Measurements from ENCODE around the gene GRIK1.

DNA sequence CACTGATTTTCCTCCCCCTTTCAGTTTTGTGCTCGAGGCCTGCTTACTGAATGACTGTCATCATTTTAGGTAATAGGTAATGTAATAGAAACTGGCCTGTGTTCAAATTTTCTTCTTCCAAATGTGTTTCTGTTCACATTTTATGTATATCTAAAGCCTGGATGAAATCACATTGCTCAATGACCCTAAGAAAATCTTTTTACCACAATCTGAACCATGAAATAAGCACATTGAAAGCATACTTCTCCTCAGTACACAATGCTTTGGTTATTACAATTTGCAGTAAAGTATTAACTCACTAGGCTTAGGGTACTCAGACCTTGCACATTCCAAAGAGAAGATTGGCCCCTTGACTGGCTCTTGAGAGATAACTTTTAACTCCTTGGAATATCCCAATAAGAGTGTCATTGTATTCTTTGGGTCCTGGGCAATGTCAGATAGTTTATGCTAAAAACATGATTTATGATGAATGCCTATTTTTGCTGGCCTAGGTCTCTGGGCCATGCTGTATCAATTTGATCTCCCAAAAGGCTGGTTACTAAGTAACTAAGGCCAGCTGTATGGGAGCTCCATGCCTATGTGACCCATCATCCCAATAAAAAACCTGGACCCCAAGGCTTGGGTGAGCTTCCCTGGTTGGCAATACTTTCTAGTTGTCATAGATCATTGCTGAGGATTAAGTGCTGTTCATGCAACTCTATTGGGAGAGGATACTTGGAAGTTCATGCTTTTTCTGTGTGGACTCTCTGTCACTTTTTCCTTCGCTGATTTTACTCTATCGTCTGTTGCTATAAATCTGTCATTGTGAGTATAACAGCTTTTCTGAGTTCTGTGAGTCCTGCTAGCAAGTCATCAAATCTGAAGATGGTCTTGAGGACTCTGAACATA, 293.9 kb downstream of the GRIK1 start:
- TF ChIP-seq, protein P1, sequence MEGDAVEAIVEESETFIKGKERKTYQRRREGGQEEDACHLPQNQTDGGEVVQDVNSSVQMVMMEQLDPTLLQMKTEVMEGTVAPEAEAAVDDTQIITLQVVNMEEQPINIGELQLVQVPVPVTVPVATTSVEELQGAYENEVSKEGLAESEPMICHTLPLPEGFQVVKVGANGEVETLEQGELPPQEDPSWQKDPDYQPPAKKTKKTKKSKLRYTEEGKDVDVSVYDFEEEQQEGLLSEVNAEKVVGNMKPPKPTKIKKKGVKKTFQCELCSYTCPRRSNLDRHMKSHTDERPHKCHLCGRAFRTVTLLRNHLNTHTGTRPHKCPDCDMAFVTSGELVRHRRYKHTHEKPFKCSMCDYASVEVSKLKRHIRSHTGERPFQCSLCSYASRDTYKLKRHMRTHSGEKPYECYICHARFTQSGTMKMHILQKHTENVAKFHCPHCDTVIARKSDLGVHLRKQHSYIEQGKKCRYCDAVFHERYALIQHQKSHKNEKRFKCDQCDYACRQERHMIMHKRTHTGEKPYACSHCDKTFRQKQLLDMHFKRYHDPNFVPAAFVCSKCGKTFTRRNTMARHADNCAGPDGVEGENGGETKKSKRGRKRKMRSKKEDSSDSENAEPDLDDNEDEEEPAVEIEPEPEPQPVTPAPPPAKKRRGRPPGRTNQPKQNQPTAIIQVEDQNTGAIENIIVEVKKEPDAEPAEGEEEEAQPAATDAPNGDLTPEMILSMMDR (IDR thresholded peaks at IDR 0.05) = no peak
- no peak for TF ChIP-seq POLR2AphosphoS5 (IDR thresholded peaks at IDR 0.05)

Data from prostate gland (tissue), 2 donors.